Activated B cell treated with CpG ODN at 0.5 μM for 24 hours (primary cell): ENCODE results near the gene GAL3ST3. TPM values are rescaled to one million over a fixed set of nuclear protein-coding genes. Genes with fewer than 3 reads are reported as not detected.
A peak's percentile ranks its signal among the peaks of the same experiment; 100 is the strongest.

Experiments
- ATAC-seq: fragments of 200-7000 bp; cut with Tn5 transposase; one replicate; pipeline ENCODE4 v1.10.0; 2021; ENCODE audit warnings: low read depth, mild to moderate bottlenecking, moderate library complexity
- CTCF ChIA-PET: fragments of 350-600 bp; sonication (Branson Sonifier 250); formaldehyde crosslinking; loops from one replicate; lab custom pipeline; 2021; ENCODE audit warnings: antibody characterized with exemption; lab: Charles Lee
- POLR2A ChIA-PET: fragments of 350-600 bp; sonication (Branson Sonifier 250); formaldehyde crosslinking; loops from one replicate; lab custom pipeline; 2021; ENCODE audit warnings: antibody characterized with exemption; lab: Charles Lee
- DNase-seq: peaks from one replicate; pipeline ENCODE4 v3.0.0; 2022
- H3K27ac Mint-ChIP-seq: one replicate; pipeline ENCODE4 v1.8.0; 2020; ENCODE audit warnings: mixed read lengths
- H3K27me3 Mint-ChIP-seq: one replicate; pipeline ENCODE4 v1.8.0; 2021; ENCODE audit warnings: mixed read lengths
- H3K36me3 Mint-ChIP-seq: one replicate; pipeline ENCODE4 v1.8.0; 2021; ENCODE audit warnings: low read depth, mixed read lengths
- H3K4me1 Mint-ChIP-seq: one replicate; pipeline ENCODE4 v1.8.0; 2021; ENCODE audit warnings: mixed read lengths
- H3K4me3 Mint-ChIP-seq: one replicate; pipeline ENCODE4 v1.8.0; 2020; ENCODE audit warnings: mild to moderate bottlenecking, mixed read lengths
- H3K9me3 Mint-ChIP-seq: one replicate; pipeline ENCODE4 v1.8.0; 2020; ENCODE audit warnings: mixed read lengths
- intact Hi-C: fragments of 100-400 bp; cut with micrococcal nuclease; formaldehyde crosslinking; loops from one replicate; pipeline ENCODE4 v1.15.1; 2024
- total RNA-seq: library from RNA; stranded (reverse); gene quantifications from 2 replicates; pipeline ENCODE4 v1.2.3, GENCODE V29; 2022
- TF ChIP-seq, protein P1 (sequence below): fragments of 200-600 bp; IDR thresholded peaks from one replicate; pipeline ENCODE4 v1.8.0; 2022; ENCODE audit warnings: antibody characterized with exemption, mild to moderate bottlenecking

The GAL3ST3 gene
- total RNA-seq, 1 donor from 2014 or later: not detected

DNA sequence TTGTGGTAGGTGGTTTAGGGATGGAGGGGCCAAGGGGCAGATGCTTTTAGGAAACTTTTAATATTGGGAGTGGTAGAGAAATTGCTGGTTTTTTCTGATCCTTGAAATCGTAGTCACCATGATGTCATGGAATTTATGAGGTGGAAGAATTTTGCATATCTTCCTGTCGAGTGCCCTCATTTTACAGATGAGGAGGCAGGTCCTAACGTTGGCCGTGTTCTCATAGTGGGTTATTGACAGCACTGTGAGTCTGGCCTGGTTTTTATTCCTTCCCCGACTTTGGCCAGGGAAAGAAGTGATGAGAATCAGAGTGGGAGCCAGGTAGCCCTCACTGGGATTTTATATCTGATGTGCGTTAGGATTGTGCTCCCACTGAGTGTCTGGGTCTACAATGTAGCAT is 12.3 kb upstream of the GAL3ST3 start:
- H3K36me3 Mint-ChIP-seq: peaks cover 93% of the 10 kb centered on the region
- ATAC-seq: peak; percentile 50

DNA sequence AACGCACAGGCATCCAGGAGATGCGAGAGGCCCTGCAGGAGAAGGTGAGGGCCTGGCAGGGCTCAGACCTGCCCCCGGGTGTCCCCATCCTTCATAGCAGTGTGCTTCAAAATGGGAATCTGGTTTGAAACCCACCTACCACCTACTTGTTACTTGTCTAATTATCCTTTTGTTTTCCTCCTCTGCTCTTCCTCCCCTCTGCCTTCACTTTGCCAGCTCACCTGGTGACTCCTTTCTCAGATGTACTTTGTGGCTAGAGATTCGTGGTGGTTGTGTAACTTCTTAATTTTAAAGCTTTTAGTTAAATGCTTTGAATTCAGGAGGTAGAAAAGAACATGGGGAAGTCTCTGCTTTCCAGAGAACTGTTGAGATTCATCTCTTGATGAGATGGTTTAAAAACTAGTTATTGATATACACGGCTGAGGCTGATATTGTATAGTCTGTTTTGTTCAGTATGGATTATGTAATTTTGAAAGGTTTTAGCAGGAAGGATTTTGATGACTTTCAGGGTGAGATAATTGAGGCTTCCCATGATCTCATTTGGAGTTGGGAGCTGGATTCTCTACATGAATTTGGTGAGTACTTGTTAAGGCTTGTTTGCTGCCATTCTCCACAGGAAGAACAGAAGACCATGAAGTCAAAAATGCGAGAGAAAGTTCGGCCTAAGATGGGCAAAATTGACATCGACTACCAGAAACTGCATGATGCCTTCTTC is 11.2 kb upstream of the GAL3ST3 start:
- Mint-ChIP-seq H3K27me3 (no peaks in the 10 kb centered on the region), H3K27ac (peak overlapping the region; percentile 41), H3K36me3 (peaks cover 94% of the 10 kb centered on the region), H3K9me3 (no peaks in the 10 kb centered on the region), H3K4me1 (peaks cover 20% of the 10 kb centered on the region), H3K4me3 (no peak overlapping the region)
- no peak for ATAC-seq
- intact Hi-C loops: no loop called here
- TF ChIP-seq, protein P1, sequence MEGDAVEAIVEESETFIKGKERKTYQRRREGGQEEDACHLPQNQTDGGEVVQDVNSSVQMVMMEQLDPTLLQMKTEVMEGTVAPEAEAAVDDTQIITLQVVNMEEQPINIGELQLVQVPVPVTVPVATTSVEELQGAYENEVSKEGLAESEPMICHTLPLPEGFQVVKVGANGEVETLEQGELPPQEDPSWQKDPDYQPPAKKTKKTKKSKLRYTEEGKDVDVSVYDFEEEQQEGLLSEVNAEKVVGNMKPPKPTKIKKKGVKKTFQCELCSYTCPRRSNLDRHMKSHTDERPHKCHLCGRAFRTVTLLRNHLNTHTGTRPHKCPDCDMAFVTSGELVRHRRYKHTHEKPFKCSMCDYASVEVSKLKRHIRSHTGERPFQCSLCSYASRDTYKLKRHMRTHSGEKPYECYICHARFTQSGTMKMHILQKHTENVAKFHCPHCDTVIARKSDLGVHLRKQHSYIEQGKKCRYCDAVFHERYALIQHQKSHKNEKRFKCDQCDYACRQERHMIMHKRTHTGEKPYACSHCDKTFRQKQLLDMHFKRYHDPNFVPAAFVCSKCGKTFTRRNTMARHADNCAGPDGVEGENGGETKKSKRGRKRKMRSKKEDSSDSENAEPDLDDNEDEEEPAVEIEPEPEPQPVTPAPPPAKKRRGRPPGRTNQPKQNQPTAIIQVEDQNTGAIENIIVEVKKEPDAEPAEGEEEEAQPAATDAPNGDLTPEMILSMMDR: no peak
- CTCF ChIA-PET: interaction anchor here (1.4 to 2.2 kb wide), 2 partner anchors 7 to 16 kb away, joined by 4 to 8 read pairs; no protein-coding TSS in a partner anchor
- POLR2A ChIA-PET: interaction anchor here (1.1 kb wide), 1 partner anchor 66 kb away, joined by 5 read pairs; no protein-coding TSS in a partner anchor
- no peak for DNase-seq

More for the DNA sequence above, 12.3 kb upstream of the GAL3ST3 start:
- TF ChIP-seq, protein P1: no peak
- Mint-ChIP-seq H3K4me3 (no peak overlapping the region), H3K4me1 (peaks cover 21% of the 10 kb centered on the region), H3K9me3 (no peaks in the 10 kb centered on the region), H3K27me3 (no peaks in the 10 kb centered on the region), H3K27ac (peak overlapping the region; percentile 63)
- ChIA-PET POLR2A (no interaction called here), CTCF (no interaction called here)
- no peak for DNase-seq
- intact Hi-C loops: no loop called here

DNA sequence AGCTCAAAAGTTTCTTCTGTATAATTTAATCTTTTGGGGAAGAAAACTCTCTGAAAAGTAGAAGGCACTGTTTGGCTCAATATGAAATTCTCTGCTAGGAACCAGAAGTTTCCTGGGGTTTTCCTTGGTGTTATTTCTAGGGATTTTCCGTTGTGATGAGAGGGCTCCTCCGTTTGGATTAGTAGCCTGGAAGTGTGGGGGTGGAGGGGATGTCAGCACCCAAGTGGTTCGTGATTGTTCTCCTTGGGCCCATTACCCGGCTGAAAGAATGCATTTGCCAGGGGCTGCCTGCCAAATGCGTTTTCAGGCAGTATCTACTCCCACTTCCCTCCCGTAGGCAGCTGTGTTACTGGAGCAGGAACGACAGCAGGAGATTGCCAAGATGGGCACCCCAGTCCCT is 7.5 kb upstream of the GAL3ST3 start:
- TF ChIP-seq, protein P1: no peak
- Mint-ChIP-seq H3K4me3 (no peak overlapping the region), H3K27me3 (no peaks in the 10 kb centered on the region), H3K27ac (no peak overlapping the region), H3K9me3 (no peaks in the 10 kb centered on the region), H3K4me1 (peaks cover 32% of the 10 kb centered on the region), H3K36me3 (peaks cover 84% of the 10 kb centered on the region)
- ATAC-seq (no peak), DNase-seq (no peak)
- intact Hi-C loops: no loop called here
- ChIA-PET POLR2A (interaction anchor here (0.6 to 0.9 kb wide), 2 partner anchors 54 to 1811 kb away, joined by 3 to 6 read pairs; partner anchors contain the start of genes BANF1 and EIF1AD), CTCF (interaction anchor here (1.9 kb wide), 1 partner anchor 11 kb away, joined by 6 read pairs; no protein-coding TSS in a partner anchor)

GRCh38 chr11:66055021-66055420 is 6.1 kb upstream of the GAL3ST3 start:
- H3K4me1 Mint-ChIP-seq: peaks cover 27% of the 10 kb centered on the region
- no peak for DNase-seq
- no peak overlapping the region for H3K27ac Mint-ChIP-seq
- H3K36me3 Mint-ChIP-seq: peaks cover 69% of the 10 kb centered on the region
- no peaks in the 10 kb centered on the region for H3K9me3 Mint-ChIP-seq
- ChIA-PET CTCF (interaction anchor here (0.9 to 1.4 kb wide), 4 partner anchors 14 to 82 kb away, joined by 3 to 4 read pairs (median 4); no protein-coding TSS in a partner anchor), POLR2A (interaction anchor here (1.0 to 4.9 kb wide), 3 partner anchors 13 to 213 kb away, joined by 3 to 46 read pairs (median 4); partner anchors contain the start of genes MUS81 and PACS1)
- no peak for ATAC-seq
- no peaks in the 10 kb centered on the region for H3K27me3 Mint-ChIP-seq
- peak overlapping the region; percentile 47 for H3K4me3 Mint-ChIP-seq
- intact Hi-C loops: no loop called here
- TF ChIP-seq, protein P1: no peak

DNA sequence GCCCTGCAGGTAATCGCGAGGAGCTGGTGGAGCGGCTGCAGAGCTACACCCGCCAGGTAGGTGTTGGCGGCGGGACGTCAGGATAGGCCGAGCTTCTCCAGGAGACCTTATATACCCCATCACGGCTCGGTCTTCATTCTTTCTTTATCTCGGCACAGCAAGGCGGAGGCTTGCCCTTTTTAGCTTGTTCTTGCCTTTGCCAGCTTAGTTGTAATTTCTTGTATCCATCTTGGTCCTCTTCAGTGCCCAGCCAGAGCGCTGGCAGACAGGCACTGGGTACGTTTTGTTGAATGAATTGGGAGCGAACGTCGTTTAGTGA is 3.7 kb upstream of the GAL3ST3 start:
- ChIA-PET POLR2A (interaction anchor here (0.6 to 4.9 kb wide), 16 partner anchors 10 to 1868 kb away, joined by 3 to 46 read pairs (median 7); partner anchors contain the start of genes BANF1, CCDC85B, CFL1 and EIF1AD), CTCF (interaction anchor here (1.1 to 1.9 kb wide), 3 partner anchors 15 to 67 kb away, joined by 3 to 15 read pairs (median 5); no protein-coding TSS in a partner anchor)
- intact Hi-C loops: loop anchor here (1.0 to 5.0 kb wide), 6 partner anchors 17 to 790 kb away; partner anchors contain the start of genes BANF1, C11orf68, CFL1 and DRAP1
- ATAC-seq (no peak), DNase-seq (no peak)
- H3K4me1 Mint-ChIP-seq: peaks cover 27% of the 10 kb centered on the region
- H3K36me3 Mint-ChIP-seq: peaks cover 46% of the 10 kb centered on the region
- peak overlapping the region; percentile 99 for H3K4me3 Mint-ChIP-seq
- peaks cover 8% of the 10 kb centered on the region for H3K27me3 Mint-ChIP-seq
- H3K9me3 Mint-ChIP-seq: no peaks in the 10 kb centered on the region
- H3K27ac Mint-ChIP-seq: peak overlapping the region; percentile 96
- TF ChIP-seq, protein P1: no peak
